ENCODE data around the gene WSB2.
"Not testable (repeated sequence)": the region's sequence is repeated elsewhere in the genome, so short reads cannot be mapped to it uniquely, and the experiment has no call there.

WSB2 gene

GRCh38 chr12:118061011-118061872 is at the start of gene WSB2:
WSB2 (minus strand) TSS chr12:118061179; CDS start chr12:118061048, 131 bp downstream.
- DNase-seq (ENCODE audit: low read depth): peak; percentile 24

DNA sequence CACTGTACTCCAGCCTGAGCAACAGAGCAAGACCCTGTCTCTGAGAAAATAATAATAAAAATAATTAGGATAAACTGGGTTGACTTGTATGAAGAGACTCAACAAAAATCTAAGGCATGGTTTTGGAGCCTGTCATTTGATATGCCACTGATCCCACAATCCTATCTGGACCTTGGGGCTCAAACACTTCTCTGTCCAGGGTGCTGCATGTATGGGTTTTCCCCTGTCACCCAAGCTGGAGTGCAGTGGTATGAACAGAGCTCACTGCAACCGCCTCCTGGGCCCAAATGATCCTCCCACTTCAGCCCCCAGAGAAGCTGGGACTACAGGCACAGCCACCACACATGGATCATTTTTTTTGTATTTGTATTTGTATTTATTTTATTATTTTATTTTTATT is 48.1 kb upstream of the WSB2 start:
- DNase-seq (ENCODE audit: low read depth): no peak

DNA sequence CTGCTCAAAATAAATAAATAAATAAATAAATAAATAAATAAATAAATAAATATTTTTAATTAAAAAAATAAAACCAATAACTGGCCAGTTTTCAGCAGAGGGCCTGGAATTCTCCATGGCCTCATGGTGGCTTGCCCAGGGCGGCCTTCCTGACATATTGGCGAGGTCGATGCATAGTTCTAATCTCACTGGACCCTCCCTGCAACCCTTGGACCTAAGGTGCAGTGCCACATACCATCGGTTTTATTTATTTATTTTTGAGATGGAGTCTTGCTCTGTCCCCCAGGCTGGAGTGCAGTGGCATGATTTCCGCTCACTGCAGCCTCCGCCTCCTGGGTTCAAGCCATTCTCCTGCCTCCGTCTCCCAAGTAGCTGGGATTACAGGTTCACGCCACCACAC is 46.7 kb upstream of the WSB2 start:
- no peak for DNase-seq (ENCODE audit: low read depth)

- DNase-seq (ENCODE audit: low read depth): no peak
These were observed 46.0 kb upstream of the WSB2 start for GRCh38 chr12:118107011-118107410.

DNA sequence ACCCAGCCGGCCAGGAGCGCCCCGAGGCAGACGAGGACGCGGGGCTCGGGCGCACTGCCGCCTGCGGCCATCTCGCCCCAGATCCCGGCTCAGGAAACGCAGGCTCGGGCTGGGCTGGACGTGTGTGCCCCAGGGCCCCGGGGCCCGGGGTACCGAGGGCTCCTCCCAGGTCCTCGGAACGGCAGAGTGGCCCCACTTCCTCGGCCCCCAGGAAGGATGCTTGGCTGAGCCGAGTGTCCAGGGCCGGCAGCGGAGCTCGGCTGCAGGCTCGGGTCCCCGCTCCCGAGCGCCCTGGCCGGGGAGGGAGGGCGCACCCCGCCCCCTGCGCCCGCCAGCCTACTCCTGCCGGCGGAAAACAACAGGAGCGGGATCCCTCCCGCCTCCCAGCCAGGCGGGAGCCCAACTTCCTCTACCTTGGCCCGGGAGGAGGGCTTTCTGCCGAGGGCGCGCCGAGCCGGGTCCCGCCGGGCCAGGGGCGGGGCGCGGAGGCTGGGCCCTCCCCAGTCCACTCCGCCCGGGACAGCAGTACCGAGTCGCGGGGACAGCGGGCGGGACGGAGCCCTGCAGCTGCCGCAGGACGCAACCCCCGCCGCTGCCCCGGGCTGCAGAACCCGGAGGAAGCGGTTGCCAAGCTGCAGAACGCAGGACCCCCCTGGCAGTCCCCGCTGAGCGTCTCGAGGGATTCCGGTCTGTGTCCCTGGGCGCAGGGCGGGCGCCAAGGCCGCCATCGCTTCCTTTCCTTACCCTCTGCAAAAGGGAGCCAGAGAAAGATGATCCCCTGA is 42.8 kb upstream of the WSB2 start, which contains the start of gene VSIG10:
VSIG10 (minus strand) TSS at position 411 of the 782 bp plus-strand sequence; CDS start at position 71, 340 bp downstream.
- no peak for DNase-seq (ENCODE audit: low read depth)

DNA sequence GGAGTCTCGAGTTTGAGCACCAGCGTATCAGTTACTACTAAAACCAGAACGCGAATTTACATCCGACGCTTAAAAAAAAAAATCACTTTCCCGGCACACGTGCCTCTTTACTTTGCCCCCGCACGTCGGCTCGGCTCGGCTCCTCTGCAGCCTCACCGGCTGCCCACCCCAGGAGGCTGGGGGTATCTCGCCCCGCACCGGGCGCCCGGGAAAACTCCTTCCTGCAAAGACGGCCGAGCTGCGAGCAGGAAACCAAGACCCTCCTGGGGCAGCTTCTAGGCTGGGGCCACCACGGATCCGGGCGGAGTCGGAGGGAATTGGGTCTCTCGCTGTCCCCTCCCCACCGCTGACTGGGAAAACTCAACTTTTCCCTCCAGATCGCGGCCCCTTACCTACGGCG is 42.2 kb upstream of the WSB2 start:
- no peak for DNase-seq (ENCODE audit: low read depth)

DNA sequence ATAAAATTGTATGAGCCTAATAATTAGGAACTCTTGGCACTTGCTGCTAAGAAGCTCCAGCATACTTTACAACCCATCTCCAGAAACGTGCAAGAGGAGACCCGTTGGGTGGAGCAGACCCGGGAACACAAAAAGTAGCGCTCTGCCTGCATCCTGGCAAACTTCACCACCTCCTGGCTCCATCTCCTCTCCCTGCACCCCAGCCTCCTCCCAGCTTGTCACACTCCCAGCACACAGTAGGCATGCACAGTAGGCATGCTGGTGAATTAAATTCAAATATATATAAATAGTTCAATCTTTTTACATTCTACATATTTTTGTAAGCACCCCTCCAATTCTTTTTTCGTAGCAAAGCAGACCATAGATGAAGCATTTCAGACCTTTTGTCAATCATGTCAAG is 41.6 kb upstream of the WSB2 start:
- no peak for DNase-seq (ENCODE audit: low read depth)

DNA sequence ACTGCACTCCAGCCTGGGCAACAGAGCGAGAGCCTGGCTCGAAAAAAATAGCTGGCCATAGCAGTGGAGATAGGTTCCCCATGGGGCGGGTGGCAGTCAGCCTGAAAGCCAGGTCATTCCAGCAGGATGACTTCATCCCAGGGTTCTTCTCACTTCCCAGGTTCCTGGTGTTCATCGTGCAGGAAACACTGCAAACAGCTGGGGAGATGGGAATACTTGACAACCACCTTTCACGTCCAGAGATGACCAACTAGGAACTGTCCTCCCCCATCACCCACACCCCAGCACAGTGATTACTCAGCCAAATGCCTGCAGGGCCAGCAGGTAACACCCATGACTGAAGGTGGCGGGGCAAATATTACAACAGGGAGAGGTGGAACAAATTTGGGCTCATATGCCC is 41.1 kb upstream of the WSB2 start:
- no peak for DNase-seq (ENCODE audit: low read depth)

DNA sequence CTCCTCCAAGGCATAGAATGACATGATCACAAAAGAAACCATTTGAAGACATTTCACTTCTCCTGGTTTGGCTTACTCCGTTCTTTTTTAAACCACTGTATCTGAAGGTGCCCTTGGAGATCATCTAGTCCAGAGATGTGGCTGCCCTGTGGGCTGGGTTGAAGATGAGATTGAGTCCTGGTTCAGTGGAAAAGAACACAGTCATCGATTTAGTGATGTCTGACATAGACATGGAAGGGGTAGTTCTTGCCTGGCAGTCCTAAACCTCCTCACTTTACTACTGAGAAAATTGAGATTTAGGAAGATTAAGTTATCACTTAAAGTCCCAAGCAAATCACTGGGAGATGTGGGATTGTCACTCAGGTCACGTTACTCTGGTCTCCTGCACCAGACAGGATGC is 40.1 kb upstream of the WSB2 start:
- no peak for DNase-seq (ENCODE audit: low read depth)

GRCh38 chr12:118098911-118099671 is 38.1 kb upstream of the WSB2 start:
- no peak for DNase-seq (ENCODE audit: low read depth)

GRCh38 chr12:118098401-118098800 is 37.4 kb upstream of the WSB2 start:
- no peak for DNase-seq (ENCODE audit: low read depth)

GRCh38 chr12:118094039-118094438 is 33.1 kb upstream of the WSB2 start:
- no peak for DNase-seq (ENCODE audit: low read depth)

GRCh38 chr12:118089782-118090181 is 28.8 kb upstream of the WSB2 start:
- DNase-seq (ENCODE audit: low read depth): no peak

DNA sequence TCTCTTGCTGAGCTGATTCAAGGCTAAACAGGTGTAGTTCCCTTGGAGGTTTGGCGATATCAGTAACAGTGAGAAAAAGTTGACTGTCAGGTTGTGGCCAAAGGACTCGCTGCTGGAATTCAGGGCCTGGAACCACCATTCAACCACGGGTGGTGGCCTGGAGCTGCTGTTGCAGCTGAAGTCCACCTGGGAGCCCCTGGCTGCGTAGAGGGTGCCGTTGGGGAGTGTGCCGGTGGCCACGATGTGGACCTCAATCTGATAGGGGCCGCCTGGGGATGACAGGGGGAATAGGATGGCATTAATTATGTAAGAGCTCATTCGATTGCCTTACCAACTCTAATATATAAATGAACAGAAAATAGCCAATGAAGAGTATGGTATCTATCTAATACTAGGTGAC is 21.2 kb upstream of the WSB2 start:
- no peak for DNase-seq (ENCODE audit: low read depth)

GRCh38 chr12:118081521-118081920 is 20.5 kb upstream of the WSB2 start:
- DNase-seq (ENCODE audit: low read depth): not testable (repeated sequence)

GRCh38 chr12:118073768-118074167 is 12.8 kb upstream of the WSB2 start:
- no peak for DNase-seq (ENCODE audit: low read depth)

GRCh38 chr12:118070650-118071049 is 9.7 kb upstream of the WSB2 start:
- DNase-seq (ENCODE audit: low read depth): no peak

DNA sequence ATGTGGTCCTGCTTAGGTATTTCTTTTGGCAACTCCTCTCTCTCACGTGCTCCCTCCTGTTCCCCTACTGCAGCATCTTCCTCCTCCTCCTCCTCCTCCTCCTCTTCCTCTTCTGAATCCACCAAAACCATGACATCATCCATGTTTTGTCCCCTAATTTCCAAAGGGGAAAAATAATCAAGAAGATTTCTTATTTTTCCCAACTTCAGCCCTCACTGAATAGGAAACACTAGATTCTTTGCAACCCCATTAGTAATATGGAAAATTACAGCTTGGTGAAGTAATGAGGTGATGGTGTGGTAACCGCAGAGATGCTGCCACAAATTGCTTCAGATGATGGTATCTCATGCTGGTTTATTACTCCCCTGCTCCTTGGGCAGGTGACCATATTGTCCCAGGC is 7.5 kb upstream of the WSB2 start:
- DNase-seq (ENCODE audit: low read depth): no peak

- no peak for DNase-seq (ENCODE audit: low read depth)
These were observed 4.4 kb upstream of the WSB2 start for GRCh38 chr12:118065380-118065779.

GRCh38 chr12:118064608-118065007 is 3.6 kb upstream of the WSB2 start:
- DNase-seq (ENCODE audit: low read depth): no peak

DNA sequence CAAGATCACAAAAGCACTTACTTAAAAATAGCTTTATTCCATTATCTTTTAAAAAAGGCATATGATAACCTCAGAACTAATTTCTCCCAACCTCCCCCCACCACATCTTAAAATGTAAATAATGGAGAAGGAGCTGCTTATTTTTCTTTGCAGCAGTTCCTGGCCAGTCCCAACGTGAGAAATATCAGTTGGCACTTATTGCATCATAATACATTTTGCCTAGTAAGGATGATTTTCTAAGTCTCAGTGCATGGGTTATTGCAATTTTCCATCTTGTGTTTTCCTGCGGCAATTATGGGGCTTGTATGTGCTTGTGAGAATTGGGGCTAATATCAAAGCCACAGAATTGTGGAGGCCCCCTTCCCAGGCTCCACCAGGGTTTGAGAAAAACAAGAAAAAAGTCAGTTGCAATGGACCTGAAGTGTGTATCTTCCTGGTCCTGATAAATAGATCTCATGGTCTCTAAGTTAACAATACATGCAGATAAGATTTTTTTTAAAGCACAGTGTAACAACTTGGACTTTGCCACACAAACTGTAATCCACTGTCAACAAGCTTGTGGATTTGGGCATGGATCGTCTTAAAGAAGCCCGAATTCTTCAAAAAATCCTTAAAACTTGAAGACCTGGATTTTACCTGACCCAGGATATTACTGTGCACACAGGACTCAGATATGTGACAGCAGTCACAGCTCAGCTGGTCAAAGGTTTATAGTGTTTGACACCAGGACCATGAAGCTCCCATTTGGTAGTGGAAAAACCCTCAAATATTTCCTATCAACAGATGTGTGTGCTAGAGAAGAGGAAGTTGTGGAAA is 2.8 kb upstream of the WSB2 start:
- DNase-seq (ENCODE audit: low read depth): no peak

Measured in stimulated activated CD8-positive, alpha-beta memory T cell treated with anti-CD3 and anti-CD28 coated beads, Interleukin-15, amount 100 ng/mL, for 1 hour (primary cell).